B cell (primary cell): ENCODE data around the gene BMF. TPM values are rescaled to one million over a fixed set of nuclear protein-coding genes. Genes with fewer than 3 reads are reported as not detected.
A peak's percentile ranks its signal among the peaks of the same experiment; 100 is the strongest.

ENCODE experiments used
- ATAC-seq: fragments of 200-7000 bp; cut with Tn5 transposase; one replicate; pipeline ENCODE4 v1.10.0; 2021; ENCODE audit warnings: low read depth, mild to moderate bottlenecking, moderate number of reproducible peaks, moderate library complexity
- CTCF ChIA-PET: fragments of 350-600 bp; sonication (Branson Sonifier 250); formaldehyde crosslinking; loops from one replicate; lab custom pipeline; 2021; ENCODE audit warnings: antibody characterized with exemption, inconsistent platforms; lab: Charles Lee
- POLR2A ChIA-PET: fragments of 350-600 bp; sonication (Branson Sonifier 250); formaldehyde crosslinking; loops from one replicate; lab custom pipeline; 2021; ENCODE audit warnings: antibody characterized with exemption; lab: Charles Lee
- DNase-seq: peaks from one replicate; pipeline ENCODE4 v3.0.0; 2013
- H2AFZ ChIP-seq: 2 replicates; pipeline ENCODE4 v1.6.1; 2012; ENCODE audit warnings: mild to moderate bottlenecking, low read depth, low read length; ENCODE audit not compliant: insufficient read depth, poor library complexity, severe bottlenecking
- H3K27ac ChIP-seq, 2 donors: 1 replicate in 1 of 2; 2 replicates in 1 of 2; pipeline ENCODE4 v1.5.1; 2012 to 2013; ENCODE audit warnings: low read length in 2 of 2, mild to moderate bottlenecking in 2 of 2, moderate library complexity in 1 of 2
- H3K27me3 ChIP-seq, 4 experiments: fragments of 200-600 bp in 1 of 4; sonication (generic) in 1 of 4; replicated peaks in 1 of 4; 1 replicate in 2 of 4; 2 replicates in 2 of 4; pipeline versions ENCODE4 v1.6.1 to v1.7.0; 2013 to 2016; ENCODE audit warnings: low read length in 3 of 4, mild to moderate bottlenecking in 2 of 4, mixed read lengths in 1 of 4, moderate library complexity in 1 of 4; ENCODE audit not compliant: insufficient read depth in 4 of 4, control insufficient read depth in 3 of 4; ENCODE audit errors: control extremely low read depth in 1 of 4
- H3K36me3 ChIP-seq, 2 experiments: replicated peaks in 1 of 2; 1 replicate in 1 of 2; 2 replicates in 1 of 2; pipeline versions ENCODE4 v1.6.1 to v1.7.1; 2013; ENCODE audit warnings: low read length in 1 of 2; ENCODE audit not compliant: insufficient read depth in 2 of 2, control insufficient read depth in 1 of 2; ENCODE audit errors: control extremely low read depth in 1 of 2, extremely low read depth in 1 of 2
- H3K4me1 ChIP-seq, 2 donors: fragments of 200-600 bp in 1 of 2; sonication (generic) in 1 of 2; 1 replicate in 1 of 2; 2 replicates in 1 of 2; pipeline versions ENCODE4 v1.5.1 to v1.6.1; 2013 to 2017; ENCODE audit warnings: low read length in 2 of 2; ENCODE audit not compliant: control insufficient read depth in 2 of 2, insufficient read depth in 2 of 2
- H3K4me2 ChIP-seq: replicated peaks from 2 replicates; pipeline ENCODE3; 2012; ENCODE audit warnings: mild to moderate bottlenecking, low read depth, low read length; ENCODE audit not compliant: poor library complexity, severe bottlenecking
- H3K4me3 ChIP-seq, 5 experiments: fragments of 200-600 bp in 1 of 5; sonication (generic) in 1 of 5; 1 replicate in 3 of 5; 2 replicates in 2 of 5; pipeline versions ENCODE4 v1.5.1 to v1.7.0; 2011 to 2016; ENCODE audit warnings: low read length in 4 of 5, mild to moderate bottlenecking in 4 of 5, low read depth in 2 of 5, control low read depth in 1 of 5, moderate library complexity in 1 of 5; ENCODE audit not compliant: insufficient read depth in 1 of 5; ENCODE audit errors: control extremely low read depth in 1 of 5, extremely low read depth in 1 of 5
- H3K79me2 ChIP-seq: fragments of 200-600 bp; sonication (generic); one replicate; pipeline ENCODE4 v1.6.0; 2016; ENCODE audit warnings: low read length; ENCODE audit not compliant: control insufficient read depth, insufficient read depth
- H3K9ac ChIP-seq: fragments of 200-600 bp; sonication (generic); 2 replicates; pipeline ENCODE4 v1.6.1; 2017; ENCODE audit warnings: mild to moderate bottlenecking, low read length, moderate library complexity
- H3K9me3 ChIP-seq, 3 donors: one replicate each; pipeline versions ENCODE4 v1.6.1 to v1.7.1; 2013; ENCODE audit warnings: low read length in 2 of 3; ENCODE audit not compliant: control insufficient read depth in 2 of 3, insufficient read depth in 1 of 3; ENCODE audit errors: control extremely low read depth in 1 of 3
- H4K20me1 ChIP-seq: 2 replicates; pipeline ENCODE4 v1.6.0; 2012; ENCODE audit warnings: mild to moderate bottlenecking, low read length; ENCODE audit not compliant: insufficient read depth, control insufficient read depth, poor library complexity, severe bottlenecking
- H3K27ac Mint-ChIP-seq: one replicate; pipeline ENCODE4 v1.8.0; 2021; ENCODE audit warnings: mixed read lengths
- H3K27me3 Mint-ChIP-seq: one replicate; pipeline ENCODE4 v1.8.0; 2021; ENCODE audit warnings: mixed read lengths
- H3K4me1 Mint-ChIP-seq: one replicate; pipeline ENCODE4 v1.8.0; 2021; ENCODE audit warnings: mixed read lengths
- H3K4me3 Mint-ChIP-seq: one replicate; pipeline ENCODE4 v1.8.0; 2021; ENCODE audit warnings: mixed read lengths
- H3K9me3 Mint-ChIP-seq: one replicate; pipeline ENCODE4 v1.8.0; 2022; ENCODE audit warnings: mixed read lengths; ENCODE audit not compliant: insufficient read depth
- CTCF ChIP-seq: fragments of 200-600 bp; IDR thresholded peaks from one replicate; pipeline ENCODE4 v1.8.0; 2022; ENCODE audit warnings: antibody characterized with exemption, mild to moderate bottlenecking
- EZH2 ChIP-seq: IDR thresholded peaks from 2 replicates; pipeline ENCODE4 v1.6.1; 2012; ENCODE audit warnings: borderline replicate concordance, low read depth, mild to moderate bottlenecking, moderate library complexity, low read length; ENCODE audit not compliant: insufficient read depth, poor library complexity, severe bottlenecking
- WGBS: methylation state at CpG from one replicate; pipeline ENCODE4 v1.1.5; 2013; ENCODE audit warnings: missing lambda C conversion rate; ENCODE audit not compliant: insufficient coverage; 5-methylcytosine and 5-hydroxymethylcytosine counted together
- intact Hi-C: fragments of 100-400 bp; cut with micrococcal nuclease; formaldehyde crosslinking; loops from one replicate; pipeline ENCODE4 v1.10.0; 2022
- polyA plus RNA-seq: library from polyadenylated mRNA; depleted of rRNA; stranded (reverse); fragments of >200 nt; gene quantifications from 2 replicates; pipeline ENCODE4 v1.2.3, GENCODE V29; 2012
- total RNA-seq, 2 donors: library from RNA; stranded (reverse); fragments of 120-200 nt in 1 of 2; gene quantifications; 1 replicate in 1 of 2; 2 replicates in 1 of 2; pipeline versions ENCODE4 v1.2.3 to v1.2.4, GENCODE V29; 2013 to 2022

Gene BMF
- total and polyA plus RNA-seq, 2 donors (not counting 1 experiment from before 2014, with no cell fraction given): 43.2 to 343 TPM

GRCh38 chr15:40048211-40048792 lies 60.4 kb downstream of the BMF start:
- Histone ChIP-seq H3K4me2 (peak overlapping the region; percentile 53), H3K9me3 (no peaks in the 10 kb centered on the region), H3K36me3 (no peaks in the 10 kb centered on the region), H3K27me3 (no peaks in the 10 kb centered on the region), H4K20me1 (no peaks in the 10 kb centered on the region), H3K79me2 (peaks cover 18% of the 10 kb centered on the region), H3K4me1 (peaks cover 64 to 71% of the 10 kb centered on the region in 2 donors), H3K9ac (no peak overlapping the region), H2AFZ (peak overlapping the region; percentile 55), H3K4me3 (peak overlapping the region in 1 of 5 experiments; percentile 41), H3K27ac (peak overlapping the region; percentile 52 to 56)
- peak; percentile 31 for ATAC-seq
- DNase-seq: peak; percentile 58
- intact Hi-C loops: loop anchor here (5.0 kb wide), 1 partner anchor 274 kb away; the partner anchor contains the start of gene INAFM2
- ChIA-PET POLR2A (interaction anchor here (0.7 to 8.4 kb wide), 12 partner anchors 9 to 54 kb away, joined by 3 to 324 read pairs (median 4); partner anchors contain the start of genes BMF and SRP14), CTCF (interaction anchor here (0.9 to 16.5 kb wide), 16 partner anchors 10 to 289 kb away, joined by 3 to 934 read pairs (median 6); partner anchors contain the start of genes ANKRD63 and BMF)
- H3K4me3 Mint-ChIP-seq: peak overlapping the region; percentile 57
- peaks cover 73% of the 10 kb centered on the region for H3K4me1 Mint-ChIP-seq
- WGBS: 25% methylated on average over 9 of the region's 10 CpGs
- no peaks in the 10 kb centered on the region for H3K27me3 Mint-ChIP-seq
- no peaks in the 10 kb centered on the region for H3K9me3 Mint-ChIP-seq
- peak overlapping the region; percentile 84 for H3K27ac Mint-ChIP-seq
- TF ChIP-seq CTCF: no peak
- TF ChIP-seq EZH2: no peak
